DMS53 (cell line): ENCODE results near the gene RAPGEF3.

Experiments used
- DNase-seq: peaks from one replicate; lab custom pipeline; 2025; lab: John Stamatoyannopoulos, UW

Gene RAPGEF3, protein sequence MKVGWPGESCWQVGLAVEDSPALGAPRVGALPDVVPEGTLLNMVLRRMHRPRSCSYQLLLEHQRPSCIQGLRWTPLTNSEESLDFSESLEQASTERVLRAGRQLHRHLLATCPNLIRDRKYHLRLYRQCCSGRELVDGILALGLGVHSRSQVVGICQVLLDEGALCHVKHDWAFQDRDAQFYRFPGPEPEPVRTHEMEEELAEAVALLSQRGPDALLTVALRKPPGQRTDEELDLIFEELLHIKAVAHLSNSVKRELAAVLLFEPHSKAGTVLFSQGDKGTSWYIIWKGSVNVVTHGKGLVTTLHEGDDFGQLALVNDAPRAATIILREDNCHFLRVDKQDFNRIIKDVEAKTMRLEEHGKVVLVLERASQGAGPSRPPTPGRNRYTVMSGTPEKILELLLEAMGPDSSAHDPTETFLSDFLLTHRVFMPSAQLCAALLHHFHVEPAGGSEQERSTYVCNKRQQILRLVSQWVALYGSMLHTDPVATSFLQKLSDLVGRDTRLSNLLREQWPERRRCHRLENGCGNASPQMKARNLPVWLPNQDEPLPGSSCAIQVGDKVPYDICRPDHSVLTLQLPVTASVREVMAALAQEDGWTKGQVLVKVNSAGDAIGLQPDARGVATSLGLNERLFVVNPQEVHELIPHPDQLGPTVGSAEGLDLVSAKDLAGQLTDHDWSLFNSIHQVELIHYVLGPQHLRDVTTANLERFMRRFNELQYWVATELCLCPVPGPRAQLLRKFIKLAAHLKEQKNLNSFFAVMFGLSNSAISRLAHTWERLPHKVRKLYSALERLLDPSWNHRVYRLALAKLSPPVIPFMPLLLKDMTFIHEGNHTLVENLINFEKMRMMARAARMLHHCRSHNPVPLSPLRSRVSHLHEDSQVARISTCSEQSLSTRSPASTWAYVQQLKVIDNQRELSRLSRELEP

DNA sequence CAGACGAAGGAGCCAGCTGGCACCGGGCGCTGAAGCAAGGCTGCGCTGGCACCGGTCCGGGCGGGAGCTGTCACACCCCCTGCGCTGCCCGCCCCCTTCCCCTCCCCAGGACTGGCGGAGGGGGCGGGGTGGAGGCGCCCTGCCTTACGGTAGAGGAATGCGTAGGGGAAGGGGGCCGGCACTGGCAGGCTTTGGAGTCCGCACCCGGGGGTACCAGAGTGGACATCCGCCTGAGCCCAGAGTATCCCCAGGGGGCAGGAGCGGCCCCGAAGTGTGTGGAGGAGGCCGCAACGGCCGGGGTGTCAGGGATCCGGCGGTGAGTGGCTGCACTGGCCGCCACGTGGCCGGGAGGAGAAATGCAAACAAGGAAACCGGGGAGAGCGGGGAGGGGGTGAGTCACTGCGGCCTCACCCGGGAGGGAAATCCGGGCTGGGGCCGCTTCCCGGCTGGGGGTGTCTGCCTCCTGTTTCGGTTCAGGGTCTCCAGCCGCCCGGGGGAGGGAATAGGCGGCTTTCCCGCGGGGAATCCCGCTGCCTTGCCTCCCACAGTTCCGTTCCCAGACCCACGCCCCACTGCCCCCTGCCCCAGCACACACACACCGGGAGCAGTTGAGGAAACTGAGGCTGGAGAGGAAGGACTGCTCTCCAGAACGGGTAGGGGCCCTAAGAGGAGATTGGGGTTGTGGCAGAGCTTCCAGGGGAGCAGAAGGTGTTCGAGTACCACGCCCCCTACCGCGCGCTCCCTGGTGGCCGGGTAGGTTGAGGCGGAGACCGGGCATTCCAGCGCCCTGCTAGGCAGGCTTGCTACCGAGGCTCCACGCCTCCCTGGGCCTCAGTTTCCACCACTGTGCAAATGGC is at the start of gene RAPGEF3:
Gene RAPGEF3, minus strand, starts transcription at position 47 of the 857 bp plus-strand sequence. CDS start 324 bp downstream, outside the sequence.
- peak; percentile 97 for DNase-seq

DNA sequence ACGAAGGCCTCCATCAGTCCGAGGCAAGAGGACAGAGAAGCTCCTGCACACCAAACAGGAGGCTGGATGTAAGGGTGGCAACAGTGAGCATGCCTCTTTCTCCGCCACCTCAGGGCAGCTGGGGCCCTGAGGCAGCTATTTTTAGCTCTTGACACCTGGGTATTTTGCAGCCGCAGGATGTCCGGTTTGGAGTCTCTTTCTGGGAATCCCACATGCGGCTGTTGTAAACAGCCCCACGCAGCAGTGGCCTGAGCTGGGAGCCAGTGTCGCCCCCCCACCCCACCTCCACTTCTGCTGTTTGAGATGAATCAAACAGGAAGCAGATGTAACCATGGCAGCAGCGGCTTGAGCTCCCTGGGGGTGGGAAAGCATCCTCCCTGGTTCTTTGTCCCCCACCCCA is 49.4 kb upstream of the RAPGEF3 start:
- DNase-seq = peak; percentile 91

DNA sequence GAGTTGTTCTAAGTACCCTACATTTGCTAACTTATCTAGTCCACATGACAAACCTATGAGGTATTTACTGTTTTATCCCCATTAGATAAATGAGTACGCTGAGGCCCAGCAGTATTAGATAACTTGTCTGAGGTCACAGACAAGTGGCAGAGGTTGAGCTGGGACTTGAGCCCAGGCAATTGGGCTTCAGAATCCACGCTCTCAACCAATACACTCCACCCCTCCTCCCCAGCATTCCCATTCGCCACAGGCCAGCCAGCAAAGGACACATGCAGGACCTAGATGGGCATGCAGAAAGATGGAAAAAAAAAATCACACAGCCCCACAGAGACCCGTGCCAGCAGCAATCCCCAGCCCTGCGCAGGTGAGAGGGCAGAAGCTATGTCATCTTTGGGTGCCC is 48.7 kb upstream of the RAPGEF3 start:
- no peak for DNase-seq

DNA sequence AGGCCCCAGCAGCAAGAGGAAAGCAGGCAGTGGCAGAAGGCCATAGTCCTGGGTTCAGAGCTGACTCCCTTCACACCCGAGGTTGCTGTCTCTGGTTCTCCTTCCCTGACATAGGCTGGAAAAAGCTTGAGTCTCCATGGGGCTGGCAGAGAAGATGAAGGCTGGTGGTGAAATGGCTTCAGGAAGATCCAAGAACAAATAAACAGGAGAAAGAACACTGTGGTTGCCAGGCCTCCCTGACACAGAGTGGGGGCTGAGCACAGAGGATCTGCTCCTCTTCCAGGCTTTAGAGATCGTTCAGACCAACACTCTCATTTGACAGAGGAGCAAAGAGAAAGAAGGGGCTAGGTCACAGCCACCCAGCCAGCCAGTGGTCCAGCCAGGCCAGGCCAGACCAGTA is 46.7 kb upstream of the RAPGEF3 start:
- DNase-seq = no peak

DNA sequence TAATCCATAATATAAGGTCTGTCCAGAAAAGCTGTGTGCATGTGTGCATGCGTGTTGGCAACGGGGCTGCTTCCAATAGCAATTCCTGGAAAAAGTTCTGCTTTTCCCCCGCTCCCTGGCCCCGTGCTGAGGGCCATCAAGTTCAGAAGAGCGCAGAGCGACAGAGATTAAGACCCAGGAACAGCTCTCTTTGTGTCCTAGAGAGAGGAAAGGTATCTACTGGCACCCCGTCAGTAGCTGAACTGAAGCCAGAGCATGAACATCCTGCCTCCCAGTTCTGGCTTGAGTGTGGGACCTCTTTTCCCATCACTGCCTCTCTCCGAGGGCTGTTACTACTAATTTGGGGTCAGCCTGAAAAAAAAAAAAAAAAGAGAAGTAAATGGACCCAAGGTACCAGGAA is 45.5 kb upstream of the RAPGEF3 start:
- DNase-seq = no peak

DNA sequence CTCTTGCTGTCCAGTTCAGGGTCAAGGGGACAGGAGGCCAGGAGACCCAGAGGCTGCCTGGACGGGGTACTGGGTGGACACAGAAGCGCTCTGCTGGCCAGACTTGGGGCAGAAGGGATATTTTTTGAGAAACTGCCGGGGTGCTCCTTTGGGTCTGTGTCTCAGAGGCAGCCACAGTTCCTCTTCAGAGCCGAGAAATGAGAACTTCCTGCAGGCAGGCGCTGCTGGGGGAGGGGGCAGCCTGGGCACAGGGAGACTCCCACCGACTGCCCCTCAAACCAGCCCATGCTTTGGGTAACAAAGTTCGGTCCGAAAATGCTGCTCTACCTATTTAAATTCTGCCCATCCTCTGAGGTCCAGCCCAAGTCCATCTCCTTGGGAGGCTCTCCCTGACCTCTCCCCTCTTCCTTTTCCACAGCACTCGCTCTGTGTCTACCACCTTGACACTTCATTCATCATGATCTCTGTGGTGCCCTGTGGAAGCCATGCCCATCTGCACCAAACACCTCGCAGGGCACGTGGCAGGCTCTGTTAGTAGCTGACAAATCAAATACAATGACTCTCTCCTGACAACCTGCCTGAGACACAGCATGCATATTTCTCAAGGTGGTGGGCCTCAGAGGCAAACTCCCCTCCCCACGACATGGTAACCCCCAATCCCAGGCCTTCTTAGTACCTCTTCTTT is 44.7 kb upstream of the RAPGEF3 start:
- no peak for DNase-seq

DNA sequence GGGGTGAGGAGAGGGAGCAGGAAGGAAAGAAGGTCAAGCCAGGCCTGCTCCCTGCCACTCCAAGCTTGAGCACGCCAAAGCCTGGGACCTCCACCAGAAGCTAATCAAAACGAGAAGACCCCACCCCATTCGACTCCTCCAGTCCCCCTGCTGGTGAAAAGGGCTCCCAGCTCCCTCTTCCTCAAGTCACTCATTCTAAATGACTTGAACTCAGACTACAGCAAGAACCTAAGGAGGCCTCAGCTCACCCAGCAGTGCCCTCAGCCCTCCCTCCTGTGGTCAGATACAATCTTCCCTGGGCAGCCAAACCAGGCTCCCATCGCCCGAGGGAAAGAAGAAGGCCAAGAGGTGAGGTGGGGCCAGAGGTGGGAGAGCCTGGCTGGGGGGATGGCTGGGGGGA is 43.6 kb upstream of the RAPGEF3 start:
- no peak for DNase-seq

DNA sequence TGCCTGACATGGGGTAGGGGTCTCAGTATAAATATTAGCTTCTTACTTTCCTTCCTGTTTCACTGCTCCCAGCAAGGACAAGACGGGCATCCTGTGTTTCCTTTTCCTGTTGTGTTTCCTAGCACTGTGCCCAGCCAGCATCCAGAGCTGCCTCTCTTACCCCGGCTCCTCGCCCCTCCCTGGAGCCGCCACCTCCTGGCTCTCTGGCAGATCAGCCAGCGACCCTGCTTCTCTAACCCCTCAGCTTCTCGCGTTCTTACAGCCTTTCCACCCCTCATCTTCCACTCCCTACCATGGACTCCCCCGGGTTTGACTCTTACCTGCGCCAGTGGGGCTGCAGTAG is 43.2 kb upstream of the RAPGEF3 start:
- no peak for DNase-seq

DNA sequence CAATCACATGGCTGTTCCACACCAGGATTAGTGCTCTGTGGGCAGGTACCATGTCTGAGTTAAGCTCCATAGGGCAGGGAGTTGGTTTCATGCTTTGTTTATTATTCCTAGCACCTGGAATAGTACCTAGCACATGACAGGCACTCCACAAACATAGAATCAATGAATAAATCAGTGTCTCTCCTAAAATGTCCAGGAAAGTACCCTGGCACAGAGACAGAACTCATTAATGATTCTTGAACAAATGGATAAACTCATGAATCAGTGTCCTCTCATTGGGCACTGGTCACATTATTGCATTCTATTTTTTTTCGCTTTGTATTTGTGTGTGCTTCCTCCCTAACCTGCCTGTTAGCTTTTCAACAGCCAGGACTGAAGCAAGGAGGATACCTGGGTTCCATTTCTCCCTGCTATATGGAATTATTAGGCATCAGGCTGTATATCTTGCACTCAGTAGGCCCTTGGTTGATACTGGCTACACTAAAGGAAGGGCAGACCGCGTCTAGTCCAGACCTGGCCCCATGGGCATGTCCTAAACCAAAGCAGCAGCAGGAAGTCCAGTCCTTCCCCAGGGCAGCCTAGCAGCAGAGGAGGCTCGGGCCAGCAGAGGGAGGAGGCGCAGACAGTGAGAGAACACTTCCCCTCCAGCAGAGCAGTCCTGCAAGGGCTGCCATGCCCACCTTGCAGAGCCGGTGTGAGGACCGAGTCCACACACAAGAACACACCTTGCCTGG is 42.7 kb upstream of the RAPGEF3 start:
- DNase-seq = no peak

DNA sequence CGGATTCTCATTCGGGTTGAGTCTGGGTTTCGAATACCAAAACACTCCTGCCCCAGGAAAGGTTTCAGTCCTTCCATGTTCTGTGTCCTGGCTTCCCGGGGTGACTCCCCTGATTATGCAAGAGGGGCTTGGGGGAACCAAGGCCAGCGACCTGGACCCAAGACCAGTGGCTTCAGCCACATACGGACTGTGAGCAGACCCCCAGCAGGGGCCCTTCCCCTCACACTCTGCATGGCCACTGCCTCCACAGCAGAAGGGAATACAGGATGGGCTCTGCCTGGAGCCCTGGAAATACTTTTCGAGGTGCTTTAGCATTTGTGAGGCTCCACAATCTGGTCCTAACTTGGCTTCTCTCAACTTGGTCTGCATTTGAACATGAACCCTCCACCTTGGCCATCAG is 41.9 kb upstream of the RAPGEF3 start:
- no peak for DNase-seq

DNA sequence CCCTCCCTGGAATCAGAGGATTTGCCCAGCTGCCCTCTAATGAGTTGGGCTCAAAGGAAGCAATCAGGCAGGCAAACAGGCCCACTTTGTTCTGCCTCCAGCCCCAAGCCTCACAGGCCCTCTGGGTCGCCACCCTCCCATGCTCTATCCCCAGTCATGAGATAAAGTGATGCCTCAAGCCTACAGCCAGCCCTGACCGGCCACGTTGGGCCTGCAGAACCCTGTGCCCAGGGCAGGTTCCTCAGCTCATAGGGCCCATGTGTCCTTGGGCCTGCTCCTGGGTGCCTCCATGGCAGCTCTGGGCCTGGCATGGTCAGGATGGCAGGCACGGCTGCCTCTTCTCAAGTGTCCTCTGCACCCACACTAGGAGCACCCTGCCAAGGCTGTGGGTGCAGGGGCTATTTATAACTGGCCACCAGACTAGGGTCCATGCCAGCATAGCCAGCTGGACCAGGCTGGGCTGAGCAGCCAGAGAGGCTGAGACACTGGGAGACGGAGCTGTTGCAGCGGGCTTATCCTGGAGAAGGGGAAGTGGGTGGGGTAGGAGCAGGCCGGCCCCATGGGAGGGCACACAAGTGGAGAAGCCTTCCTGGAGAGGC is 40.8 kb upstream of the RAPGEF3 start:
- DNase-seq = no peak

DNA sequence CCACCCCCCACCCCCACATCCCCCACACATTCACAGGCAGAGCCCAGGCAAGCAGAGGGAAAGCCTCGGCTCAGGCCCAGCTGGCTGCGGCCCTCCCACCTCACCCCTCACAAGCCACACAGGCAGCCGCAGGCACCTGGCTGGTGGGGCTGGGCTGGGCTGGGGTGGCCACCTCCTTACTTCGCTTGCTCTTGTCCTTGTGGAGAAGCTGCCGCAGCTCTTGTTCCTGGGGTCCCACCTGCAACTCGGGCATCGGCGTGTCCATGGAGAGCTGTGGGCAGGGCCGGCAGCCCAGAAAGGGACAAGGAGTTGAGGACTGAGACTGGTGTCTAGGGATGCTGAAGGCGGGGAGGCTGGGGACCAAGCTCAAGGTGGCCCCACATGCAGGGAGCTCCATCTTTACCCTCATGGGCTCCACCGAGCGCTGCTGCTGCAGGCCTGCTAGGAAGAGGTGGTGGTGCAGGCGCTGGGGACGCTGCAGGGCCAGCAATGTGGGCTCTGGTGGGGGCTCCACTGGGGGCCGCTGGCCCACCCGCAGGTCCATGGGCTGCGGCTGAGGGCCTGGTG is 39.8 kb upstream of the RAPGEF3 start:
- DNase-seq = no peak

DNA sequence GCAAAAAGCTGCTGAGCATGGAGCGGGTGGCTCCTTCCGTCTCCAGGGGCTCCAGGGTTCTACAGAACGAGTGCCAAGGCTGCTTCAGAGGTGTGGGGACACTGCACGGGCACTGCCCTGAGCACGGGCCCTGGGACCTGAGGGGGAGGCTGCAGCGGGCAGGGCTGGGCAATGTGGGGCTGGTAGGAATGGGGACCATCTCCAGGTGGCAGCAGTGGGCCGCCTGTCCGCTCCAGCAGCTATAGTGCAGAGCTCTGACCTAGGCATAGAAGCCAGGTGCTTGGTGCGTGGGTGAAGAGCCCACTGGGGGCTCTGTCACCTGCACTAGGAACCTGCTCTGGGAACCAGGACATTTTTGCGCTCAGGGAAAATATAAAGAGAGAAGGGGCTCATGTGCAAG is 38.8 kb upstream of the RAPGEF3 start:
- DNase-seq = peak; percentile 75

DNA sequence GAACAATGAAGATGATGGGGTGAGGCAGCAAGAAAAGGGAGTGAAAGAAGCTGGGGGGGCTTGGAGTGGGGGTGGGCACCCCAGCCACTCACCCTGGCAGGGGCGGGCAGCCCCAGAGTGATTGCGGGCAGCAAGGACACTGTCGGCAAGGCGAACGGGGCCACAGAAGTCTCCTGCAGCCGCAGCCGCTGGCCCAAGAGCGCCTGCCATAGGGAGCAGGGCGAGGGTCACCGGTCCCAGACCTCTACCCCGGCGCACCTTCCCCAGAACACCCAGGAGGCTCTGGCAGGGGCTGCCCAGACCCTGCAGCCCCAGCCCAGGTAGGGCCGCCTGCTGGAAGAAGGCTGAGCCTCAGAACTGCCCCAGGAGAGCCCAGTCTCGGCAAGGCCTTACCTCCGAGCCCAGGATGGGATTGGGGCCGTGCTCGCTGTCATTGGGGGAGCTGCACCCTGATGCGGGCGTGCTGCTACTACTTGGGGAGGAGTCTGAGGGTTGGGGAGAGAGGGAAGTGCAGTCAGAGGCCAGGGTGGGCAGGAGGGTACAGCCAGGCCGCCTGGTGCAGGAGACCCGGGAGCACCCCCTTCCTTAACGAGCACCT is 37.2 kb upstream of the RAPGEF3 start:
- no peak for DNase-seq

DNA sequence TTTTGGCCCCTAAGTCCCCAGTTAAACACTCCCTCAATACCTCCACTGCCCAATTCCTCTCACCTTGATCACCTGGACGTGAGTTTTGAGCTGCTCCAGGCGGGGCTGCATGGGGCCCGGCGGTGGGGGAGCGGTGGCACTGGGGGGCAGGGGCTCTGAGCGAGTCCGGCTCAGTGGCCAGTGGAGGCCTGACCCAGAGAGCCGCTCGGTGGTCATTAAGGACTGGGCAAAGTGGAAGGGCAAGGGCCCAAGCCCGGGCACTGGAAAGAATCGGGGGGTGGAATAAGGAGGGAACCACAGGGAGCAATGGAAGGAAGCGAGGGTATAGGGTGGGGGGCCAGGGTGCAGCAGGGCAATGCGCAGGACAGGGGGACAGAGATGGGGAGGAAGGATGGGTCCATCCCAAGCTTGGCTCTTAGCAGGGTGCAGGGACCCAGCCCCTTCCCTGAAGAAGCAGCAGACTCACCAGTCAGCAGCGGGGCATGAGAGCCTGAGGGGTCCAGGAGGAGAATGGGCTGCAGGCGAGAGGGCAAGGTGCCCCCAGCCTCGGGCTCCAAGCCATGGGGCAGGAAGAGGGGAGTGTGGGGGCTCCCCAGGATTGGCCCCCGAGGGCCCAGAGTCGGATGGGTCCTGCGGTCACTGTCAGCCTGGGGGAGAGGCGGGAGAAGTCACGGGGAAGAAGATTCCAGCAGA is 36.6 kb upstream of the RAPGEF3 start:
- no peak for DNase-seq

DNA sequence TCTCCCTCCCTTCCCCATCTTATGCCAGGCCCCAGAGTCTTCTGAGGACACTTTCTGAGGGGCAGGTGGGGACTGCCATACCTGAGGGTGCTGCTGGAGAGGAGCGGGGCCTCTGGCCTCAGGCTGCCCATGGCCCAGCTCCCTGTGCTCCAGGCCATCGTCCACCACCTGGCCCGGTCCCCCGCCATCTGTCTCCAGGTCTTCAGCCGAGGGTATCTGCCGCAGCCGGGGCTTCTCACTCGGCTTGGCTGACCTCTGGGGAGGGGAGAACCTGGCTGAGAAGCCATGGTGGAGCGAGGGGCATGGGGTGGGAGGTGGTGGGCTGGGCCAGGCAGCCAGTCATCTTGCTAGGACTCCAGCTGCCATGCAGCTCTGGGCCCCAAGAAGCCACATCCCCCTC is 36.0 kb upstream of the RAPGEF3 start:
- no peak for DNase-seq

DNA sequence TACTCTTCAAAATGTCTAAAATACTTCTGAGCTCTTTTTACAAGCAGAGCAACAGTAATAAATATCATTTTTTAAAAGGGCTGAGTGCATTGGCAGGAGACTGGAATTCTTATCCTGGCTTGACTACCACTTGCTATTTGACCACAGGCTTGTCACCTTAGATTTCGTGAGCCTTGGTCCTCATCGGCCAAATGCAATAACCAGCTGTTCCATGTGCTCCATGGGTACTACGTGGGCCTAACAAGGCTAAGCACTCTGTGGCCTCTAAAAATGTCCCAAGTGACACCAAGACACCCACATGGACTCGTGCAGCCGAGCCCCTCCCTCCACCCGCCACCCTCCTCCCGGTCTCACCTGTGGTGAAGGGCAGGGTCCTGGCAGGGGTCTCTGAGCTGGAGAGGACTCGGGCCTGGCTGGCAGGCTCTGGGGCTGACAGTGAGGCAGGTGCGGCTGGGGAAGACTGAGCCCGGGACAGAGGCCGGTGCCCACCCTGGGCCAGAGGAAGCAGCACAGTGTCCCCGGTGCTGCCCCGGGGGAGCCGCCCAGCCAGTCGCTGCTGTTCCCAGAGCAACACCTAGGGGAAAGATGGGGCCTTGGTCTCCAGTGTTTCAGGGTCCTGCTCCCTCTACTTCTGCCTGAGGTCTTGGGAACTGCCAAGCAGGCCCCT is 34.5 kb upstream of the RAPGEF3 start:
- no peak for DNase-seq

DNA sequence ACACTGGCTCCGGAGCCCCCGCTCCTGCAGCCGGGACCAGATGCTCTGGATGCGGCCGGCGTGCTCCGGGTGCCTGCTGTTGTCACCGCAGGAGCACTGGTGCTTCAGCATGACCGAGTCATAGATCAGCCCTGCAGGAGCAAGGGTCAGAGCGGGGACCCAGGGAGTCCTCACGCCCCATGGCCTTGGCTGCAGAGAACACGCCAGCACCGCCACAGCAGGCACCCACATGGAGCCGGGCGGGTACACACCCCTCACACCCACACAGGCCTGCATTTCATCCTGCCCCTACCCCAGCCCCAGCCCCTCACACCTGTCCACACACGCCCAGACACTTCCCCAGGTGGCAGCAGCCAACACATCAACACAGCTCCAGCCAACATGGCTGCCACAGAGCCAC is 33.2 kb upstream of the RAPGEF3 start:
- no peak for DNase-seq

DNA sequence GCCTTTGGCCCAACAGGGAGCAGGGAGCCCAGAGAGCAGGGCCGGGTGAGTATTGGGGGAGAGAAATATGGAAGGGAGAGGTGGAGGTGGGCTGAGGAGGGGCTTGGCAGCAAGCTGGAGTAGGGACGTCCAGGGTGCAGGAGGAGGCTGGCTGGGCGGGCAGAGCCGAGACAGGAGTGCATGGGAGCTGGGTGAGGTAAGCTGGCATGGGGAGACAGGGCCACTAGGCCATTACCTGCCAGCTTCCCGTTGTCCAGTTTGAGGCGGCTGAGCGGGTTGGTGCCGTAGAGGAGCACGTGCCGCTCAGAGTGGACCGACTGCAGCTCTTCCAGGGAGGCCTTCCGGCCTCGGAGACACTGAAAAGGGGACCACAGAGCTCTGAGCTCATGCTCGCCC is 32.7 kb upstream of the RAPGEF3 start:
- no peak for DNase-seq
